HFF-Myc (cell line): ENCODE measurements around the gene NIP7.
A peak's percentile ranks its signal among the peaks of the same experiment; 100 is the strongest.

ENCODE experiments used
- DNase-seq: peaks from one replicate; pipeline ENCODE4 v3.0.0-alpha.2; 2011; ENCODE audit warnings: low read depth; ENCODE audit errors: extremely low read depth
- H3K4me3 ChIP-seq: replicated peaks from 2 replicates; pipeline ENCODE4 v1.5.1; 2011; ENCODE audit warnings: low read depth, mild to moderate bottlenecking, control low read depth, low read length
- TF ChIP-seq, protein P1 (sequence below): IDR thresholded peaks from 2 replicates; pipeline ENCODE4 v1.5.1; 2012; ENCODE audit warnings: mild to moderate bottlenecking, low read depth, low read length, control low read depth; ENCODE audit errors: missing control alignments

Gene NIP7

DNA sequence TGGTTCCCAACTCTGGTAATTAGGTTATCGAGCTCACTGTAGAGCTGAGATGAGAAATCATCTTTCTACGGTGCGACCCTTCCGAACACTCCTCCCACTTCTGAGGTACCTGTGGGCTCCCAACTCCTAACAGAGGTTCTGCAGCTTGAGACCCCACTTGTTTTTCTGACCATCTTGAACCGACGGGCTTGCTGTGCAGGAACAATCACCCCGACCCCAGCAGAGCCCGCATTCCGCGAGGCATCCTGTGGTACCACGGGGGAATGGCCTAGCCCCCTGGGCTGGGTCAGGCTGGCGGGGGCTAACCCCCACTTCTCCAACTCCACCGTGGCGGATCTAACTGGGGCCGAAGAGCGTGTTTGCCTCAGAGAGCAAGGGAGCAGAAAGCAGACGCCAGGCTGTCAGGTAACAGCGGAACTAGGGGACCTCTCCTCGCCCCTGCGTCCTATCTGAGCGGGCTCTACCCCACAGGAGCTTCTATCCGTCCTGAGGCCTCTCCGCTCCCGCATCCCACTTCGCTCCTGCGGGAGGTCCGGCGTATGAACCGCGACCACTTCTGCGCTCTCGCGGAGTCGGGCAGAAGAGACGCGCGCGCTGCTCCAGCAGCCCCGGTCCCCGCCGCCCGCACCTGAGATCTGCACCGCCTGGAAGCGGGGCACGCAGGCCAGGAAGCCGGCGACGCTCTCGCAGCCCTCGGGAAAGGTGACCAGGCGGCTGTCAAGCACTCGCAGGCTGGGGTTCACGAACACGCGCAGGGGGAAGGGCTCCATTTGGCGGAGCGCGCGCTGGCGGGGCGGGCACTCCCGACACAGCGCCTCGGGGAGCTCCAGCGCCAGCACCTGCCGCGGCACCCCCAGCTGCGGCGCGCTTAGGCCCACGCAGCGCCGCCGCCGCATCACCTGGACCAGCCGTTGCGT, 9.9 kb upstream of the NIP7 start:
- TF ChIP-seq, protein P1, sequence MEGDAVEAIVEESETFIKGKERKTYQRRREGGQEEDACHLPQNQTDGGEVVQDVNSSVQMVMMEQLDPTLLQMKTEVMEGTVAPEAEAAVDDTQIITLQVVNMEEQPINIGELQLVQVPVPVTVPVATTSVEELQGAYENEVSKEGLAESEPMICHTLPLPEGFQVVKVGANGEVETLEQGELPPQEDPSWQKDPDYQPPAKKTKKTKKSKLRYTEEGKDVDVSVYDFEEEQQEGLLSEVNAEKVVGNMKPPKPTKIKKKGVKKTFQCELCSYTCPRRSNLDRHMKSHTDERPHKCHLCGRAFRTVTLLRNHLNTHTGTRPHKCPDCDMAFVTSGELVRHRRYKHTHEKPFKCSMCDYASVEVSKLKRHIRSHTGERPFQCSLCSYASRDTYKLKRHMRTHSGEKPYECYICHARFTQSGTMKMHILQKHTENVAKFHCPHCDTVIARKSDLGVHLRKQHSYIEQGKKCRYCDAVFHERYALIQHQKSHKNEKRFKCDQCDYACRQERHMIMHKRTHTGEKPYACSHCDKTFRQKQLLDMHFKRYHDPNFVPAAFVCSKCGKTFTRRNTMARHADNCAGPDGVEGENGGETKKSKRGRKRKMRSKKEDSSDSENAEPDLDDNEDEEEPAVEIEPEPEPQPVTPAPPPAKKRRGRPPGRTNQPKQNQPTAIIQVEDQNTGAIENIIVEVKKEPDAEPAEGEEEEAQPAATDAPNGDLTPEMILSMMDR: no peak
- H3K4me3 ChIP-seq: peak overlapping the region; percentile 86
- no peak for DNase-seq

DNA sequence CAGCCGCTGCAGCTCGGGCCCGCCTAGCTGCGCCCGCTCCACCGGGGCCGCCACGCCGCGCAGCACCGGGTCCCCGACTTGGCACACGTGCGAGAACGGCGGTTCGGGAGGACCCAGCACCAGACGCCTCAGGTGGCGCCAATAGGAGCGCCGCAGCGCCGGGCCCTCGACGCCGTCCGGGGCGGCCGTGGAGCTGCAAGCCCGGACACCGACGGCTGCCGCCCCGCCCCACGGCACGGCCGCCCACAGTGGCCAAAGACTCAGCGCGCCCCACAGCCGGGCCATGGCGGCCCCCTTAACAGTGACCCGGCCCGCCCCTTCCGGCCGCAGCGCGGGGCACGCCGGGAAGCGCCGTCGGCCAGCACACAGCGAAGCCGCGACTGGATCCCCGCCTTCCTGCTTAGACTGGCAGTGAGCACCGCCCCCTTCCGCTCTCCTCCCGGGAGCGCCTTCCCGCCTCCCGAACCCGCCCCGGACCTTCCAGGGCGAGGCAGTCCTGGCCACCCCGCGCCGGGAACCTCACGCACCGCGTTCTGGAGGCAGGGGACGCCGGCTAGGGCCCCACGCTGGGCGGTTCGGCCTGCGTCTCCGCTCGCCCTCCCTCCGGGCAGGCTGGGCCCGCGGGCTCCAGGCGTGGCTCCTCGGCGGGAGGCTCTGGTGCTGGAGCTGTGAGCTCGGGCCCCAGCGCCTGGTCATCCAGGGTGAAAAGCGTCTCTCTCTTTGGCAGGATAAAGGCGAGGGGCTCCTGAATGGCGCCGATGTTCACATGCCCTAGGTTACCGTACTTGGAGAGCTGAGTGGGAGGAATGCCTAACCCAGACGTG, 9.1 kb upstream of the NIP7 start, which contains the start of gene PDF:
Gene PDF, minus strand, starts transcription at position 303 of the 824 bp plus-strand sequence. Its CDS starts 18 bp downstream, at position 285.
- peak within 1 kb of the TSS; percentile 86 for H3K4me3 ChIP-seq
- DNase-seq: peak; percentile 68
- TF ChIP-seq, protein P1: no peak

DNA sequence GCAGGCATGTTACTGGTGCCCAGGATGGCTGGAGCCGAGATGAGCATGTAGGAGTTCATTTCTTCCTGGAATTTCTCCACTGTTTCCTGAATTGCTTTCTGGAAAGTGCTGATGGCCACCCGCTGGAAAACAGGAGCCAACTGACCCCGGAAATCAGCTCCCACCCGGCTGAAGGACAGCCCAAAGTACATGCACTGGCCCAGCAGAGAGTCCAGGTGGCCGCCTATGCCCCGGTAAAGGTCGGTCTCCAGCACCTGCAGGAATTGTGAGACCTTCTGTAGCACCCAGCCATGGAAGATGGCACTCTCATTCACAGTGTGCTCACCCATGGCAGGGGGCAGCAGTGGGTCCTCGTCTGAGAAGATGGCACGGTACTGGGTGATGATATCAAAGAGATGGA, 4.9 kb upstream of the NIP7 start:
- TF ChIP-seq, protein P1: no peak
- no peak for DNase-seq
- H3K4me3 ChIP-seq: no peak overlapping the region

DNA sequence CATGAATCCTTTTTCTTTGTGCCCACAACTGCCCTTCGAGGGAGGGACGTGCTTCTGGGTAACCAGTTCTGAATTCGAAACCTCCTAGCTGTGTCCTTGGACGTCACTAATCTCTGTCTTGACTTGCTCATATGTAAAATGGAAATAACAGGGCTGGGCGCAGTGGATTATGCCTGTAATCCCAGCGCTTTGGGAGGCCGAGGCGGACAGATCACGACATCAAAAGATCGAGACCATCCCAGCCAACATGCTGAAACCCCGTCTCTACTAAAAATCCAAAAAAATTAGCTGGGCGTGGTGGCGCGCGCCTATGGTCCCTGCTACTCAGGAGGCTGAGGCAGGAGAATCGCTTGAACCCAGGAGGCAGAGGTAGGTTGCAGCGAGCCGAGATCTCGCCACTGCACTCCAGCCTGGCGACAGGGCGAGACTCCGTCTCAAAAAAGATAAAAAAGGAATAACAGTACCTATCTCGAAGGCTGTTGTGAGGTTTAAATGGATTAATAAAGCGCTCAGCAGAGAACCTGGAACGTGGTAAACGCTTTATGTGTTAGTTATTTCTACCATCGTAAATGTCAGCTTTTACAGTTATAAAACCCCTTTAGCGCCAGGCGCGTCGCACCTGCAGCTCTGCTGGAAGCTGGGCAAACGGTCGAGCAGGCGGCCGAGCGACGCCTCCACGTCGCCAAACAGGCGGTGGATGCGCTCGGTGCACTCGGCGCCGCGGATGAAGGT, 849 bp upstream of the NIP7 start:
- TF ChIP-seq, protein P1: no peak
- peak overlapping the region; percentile 99 for H3K4me3 ChIP-seq
- no peak for DNase-seq

DNA sequence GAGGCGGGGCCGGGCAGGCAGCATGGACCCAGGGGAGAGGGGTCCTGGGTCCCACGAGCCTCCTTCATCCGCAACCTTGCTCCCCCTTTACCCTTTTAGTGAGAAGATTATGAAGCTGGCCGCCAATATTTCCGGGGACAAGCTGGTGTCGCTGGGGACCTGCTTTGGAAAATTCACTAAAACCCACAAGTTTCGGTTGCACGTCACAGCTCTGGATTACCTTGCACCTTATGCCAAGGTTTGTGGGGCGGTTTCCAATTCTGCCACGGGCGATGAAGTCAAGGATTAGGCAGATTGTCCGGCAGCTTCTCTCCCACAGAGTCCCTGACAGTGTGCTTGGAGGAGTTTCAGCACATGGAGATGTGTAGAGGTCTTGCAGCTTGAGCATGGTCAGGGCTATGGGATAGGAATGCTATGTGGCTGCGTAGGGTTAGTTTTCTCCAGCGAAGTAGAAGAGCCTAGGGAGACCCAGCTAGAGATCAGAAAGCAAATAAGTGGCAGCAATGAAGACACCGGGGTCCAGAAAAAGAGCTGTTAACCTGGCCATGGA, 598 bp downstream of the NIP7 start:
- H3K4me3 ChIP-seq: peak overlapping the region; percentile 99
- no peak for DNase-seq
- TF ChIP-seq, protein P1: no peak

DNA sequence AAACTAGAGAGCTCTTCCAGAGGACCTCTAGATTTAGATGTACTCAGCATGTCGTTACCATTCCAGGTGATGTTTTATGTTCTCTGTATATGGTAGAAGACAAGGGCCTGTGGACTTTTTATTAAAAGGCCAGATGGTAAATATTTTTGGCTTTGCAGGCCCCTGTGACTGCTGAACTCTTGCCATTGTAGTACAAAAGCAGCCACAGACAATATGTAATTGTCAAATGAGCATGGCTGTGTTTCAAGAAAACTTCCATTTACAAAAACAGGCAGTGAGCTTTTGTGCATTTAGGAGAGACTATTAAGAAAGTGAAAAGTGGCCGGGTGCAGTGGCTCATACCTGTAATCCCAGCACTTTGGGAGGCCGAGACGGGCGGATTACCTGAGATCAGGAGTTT, 4.6 kb downstream of the NIP7 start:
- DNase-seq: no peak
- no peak overlapping the region for H3K4me3 ChIP-seq
- TF ChIP-seq, protein P1: no peak
